Fibroblast of skin of left quadriceps (primary cell): ENCODE results near the gene LHPP.

Experiments
- DNase-seq, 2 experiments: peaks; one replicate each; pipeline ENCODE4 v3.0.0-alpha.2; 2013; ENCODE audit warnings: low read depth in 2 of 2

The LHPP gene

DNA sequence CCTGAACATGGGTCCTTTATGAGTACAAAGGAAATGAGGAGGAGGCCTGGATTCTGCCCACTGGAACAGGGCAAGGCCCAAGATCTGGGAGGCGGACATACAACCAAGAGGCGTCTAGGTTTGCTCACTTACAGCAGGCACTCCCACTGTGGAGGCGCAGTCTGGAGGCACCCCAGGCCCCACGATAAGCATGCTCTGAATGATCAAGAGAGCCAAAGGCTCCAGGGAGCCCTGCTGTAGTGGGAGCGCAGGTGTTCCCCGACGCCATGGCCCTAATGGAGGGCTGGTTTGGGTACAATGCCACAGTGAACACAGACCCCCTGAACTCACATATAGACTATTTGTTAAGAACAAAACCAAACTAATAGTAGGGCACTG, 194.5 kb downstream of the LHPP start:
- no peak for DNase-seq

DNA sequence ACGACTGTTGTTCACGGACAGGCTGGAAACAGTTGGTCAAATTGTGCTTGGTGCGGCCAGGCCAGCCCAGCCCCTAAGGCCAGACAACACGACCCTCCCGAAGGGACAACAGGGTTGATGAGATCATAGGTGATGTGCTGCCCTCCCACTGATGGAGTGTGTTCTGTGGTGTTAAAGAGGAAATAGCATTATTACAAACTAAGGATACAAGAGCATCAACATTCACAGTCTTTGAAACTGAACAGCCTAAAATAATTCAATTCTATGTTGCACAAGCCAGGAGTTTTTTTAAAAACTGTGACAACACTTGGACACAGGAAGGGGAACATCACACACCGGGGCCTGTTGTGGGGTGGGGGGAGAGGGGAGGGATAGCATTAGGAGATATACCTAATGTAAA, 194.9 kb downstream of the LHPP start:
- DNase-seq = no peak

DNA sequence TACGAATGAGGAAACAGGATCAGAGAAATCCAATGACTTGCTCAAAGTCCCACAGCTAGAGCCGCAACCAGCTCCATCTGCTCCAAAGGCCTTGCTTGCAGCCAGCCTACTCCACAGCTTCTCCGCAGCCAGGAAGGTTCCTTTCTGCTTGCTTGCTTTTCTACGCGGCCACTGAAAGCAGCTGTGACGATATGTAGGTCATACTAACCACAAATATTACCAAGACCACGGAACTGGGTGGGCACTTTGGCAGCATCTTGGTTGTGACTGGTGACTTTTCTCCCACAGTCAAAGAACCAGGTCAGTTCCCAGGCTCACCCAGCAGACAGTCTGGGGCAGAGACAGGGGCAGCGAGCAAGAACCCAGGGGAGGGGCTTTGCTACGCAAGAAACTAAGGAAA, 196.2 kb downstream of the LHPP start:
- no peak for DNase-seq

DNA sequence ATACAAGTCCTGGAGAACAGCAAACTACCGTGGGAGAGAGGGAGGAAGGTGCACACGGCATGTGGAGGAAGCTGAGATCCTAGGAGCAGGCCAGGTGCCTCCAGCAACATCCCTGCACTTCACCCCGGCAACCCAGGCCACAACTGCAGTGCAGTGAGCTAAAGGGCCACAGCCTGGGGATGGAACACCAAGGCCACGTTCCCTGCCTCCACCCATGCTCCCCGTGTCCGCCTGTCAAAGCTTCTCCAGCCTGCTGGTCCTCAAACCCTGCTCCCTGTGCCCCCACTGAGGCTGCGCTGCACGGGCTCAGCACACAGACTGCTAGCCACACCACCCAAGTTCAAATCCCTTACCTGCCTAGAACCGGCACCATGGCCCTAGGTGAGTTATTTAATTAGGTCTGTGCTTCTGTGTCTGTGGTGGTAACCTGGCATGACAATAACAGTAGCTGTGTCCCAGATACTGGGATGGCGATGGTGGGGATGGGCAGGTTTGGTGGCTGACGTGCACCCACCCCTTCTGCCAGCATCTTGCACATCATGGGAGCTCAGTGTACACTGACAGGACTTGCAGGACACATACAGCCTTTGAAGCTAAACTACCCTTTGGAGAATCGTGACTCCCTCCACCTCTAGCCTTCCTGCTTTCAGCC, 197.1 kb downstream of the LHPP start:
- DNase-seq = no peak

DNA sequence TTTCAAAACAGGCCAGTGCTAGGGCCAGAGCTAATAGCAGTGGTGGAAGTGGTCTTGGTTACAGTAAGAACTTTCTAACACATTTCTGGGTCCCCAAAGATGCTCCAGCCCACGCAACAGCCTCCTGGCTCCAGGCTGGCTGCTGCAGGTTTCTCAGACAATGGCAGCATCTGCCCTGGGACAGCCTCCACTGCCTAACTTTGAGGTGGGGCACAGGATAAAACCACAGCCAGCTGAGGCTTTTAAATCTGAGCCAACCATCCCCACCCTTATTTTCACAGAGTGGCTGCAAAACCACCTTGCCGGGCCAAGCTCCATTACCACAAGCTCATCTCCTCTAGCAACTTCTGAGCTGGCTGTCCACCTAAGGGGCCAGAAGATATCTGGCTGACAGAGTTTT, 197.8 kb downstream of the LHPP start:
- DNase-seq = no peak

DNA sequence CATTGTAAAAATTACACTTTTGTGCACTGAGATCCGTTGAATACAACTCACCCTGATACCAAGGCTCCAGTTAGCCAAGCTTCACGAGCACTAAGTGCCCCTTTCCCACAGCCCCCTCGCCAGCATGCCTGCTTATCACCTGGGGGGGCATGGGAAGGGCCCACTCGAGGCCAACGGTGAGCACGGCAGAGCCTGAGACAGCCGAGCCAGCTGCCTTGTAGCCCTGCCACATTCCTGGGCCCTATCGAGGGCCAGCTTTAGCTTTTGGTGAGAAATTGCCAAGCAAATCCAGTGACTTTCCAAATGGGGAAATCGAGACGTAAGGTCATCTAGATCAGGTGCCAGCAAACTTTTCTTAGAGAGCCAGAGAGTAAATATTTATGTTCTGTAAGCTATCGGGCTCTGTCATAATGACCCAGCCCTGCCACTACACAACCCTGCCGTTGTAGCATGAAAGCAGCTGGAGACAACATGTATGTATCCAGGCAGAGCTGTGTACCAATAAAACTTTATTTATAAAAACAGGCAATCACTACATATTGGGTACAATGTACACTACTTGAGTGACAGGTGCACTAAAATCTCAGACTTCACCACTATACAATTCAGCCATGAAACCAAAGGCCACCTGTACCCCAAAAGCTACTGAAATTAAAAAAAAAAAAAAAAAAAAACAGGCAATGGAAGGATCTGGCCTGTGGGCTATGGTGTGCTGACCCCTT, 198.9 kb downstream of the LHPP start:
- no peak for DNase-seq

DNA sequence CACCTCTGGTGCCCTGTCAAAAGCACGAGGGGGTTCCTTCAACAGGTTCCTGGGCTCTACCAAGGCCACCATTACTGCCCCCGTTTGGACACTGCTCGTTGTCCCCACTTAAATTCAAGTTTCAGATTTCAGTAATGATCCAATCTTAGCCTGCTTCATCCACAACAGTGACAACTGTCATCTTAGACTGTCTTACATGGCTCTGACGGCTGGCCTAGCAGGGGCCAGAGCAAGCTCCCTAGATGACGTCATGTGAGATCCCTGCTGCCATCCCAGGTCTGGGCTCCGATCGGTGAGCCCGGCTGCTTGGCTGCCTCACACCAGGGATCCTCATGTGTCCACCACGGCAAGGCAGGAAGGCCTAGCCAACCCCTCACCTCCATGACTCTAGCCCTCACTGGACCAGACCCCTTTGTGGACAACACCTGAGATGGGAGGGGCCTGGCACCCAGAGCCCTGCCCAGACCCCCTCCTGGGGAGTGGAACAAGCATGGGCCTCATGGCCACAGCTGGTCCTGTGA, 200.1 kb downstream of the LHPP start:
- DNase-seq = no peak

DNA sequence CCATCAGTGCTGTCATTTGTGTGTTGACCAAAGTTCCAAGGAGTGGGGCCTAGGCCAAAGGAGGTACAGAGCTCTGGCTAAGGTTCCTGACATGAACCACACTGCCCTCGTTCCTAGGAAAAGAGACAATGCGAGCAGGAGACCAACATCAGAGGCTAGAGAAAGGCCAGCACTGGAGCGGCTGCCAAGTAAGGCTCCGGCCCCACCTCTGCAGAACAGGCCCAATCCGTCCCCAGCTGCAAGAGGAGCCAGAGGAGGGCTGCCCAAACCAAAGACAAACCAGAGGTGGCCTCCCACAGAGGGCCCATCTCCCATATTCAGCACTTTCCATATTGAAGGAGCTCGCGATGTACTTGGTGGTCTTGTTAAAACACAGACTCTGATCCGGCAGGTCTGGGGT, 201.6 kb downstream of the LHPP start:
- no peak for DNase-seq
